Measurements from ENCODE around the gene SNPH. TPM values are rescaled to one million over a fixed set of nuclear protein-coding genes. Genes with fewer than 3 reads are reported as not detected.

SNPH gene
- total RNA-seq, 1 experiment from 2014 or later, result 7.8 TPM

DNA sequence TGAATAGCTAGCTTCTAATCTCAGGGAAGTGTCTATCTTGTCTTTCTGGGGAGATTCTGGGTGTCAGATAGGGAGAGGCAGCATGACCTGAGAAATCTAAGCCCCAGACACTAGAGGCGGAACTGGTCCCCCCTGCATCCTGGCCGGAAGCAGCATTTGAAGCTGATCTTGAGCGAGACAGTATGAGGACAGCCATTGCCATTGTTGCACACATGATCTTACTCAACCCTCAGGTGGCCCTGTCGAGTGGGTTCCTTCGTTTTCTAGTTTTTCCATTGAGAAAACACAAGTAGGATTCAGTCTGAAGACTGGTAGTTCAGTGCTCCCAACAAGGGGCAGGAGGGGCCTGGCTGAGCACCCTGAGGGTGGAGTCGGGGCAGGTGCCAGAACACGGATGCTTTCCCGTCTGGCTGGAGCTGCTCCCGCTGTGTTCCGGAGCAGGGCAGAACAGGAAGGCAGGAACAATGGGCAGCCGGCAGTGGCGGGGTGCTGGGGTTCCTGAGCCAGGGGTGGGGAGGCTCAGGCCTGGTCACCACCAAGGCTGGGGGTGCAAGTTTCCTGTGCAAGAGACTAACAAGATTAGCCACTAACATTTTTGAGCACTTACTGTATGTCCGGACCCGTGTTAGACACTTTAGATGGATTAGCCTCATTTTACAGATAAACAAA is 70.7 kb downstream of the SNPH start:
- no peak for DNase-seq (ENCODE audit: low read depth)

DNA sequence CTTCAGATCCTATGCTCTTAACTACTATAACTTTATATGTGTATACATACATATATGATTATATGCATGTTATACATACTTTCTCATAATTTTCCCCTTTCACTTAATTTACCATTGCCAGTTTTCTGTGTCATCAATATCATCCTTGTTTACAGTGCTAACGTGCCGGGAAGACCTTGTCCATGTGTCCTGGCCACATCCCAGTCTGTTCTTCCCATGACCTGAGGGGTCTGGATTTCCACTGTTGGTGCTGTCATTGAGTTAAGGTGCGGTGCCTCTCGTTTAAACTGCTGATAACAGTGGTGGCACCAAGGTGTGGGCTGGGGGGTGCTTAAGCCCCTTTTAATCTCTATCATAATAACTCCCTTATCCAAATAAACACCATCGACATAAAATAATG is 71.3 kb downstream of the SNPH start:
- no peak for DNase-seq (ENCODE audit: low read depth)

DNA sequence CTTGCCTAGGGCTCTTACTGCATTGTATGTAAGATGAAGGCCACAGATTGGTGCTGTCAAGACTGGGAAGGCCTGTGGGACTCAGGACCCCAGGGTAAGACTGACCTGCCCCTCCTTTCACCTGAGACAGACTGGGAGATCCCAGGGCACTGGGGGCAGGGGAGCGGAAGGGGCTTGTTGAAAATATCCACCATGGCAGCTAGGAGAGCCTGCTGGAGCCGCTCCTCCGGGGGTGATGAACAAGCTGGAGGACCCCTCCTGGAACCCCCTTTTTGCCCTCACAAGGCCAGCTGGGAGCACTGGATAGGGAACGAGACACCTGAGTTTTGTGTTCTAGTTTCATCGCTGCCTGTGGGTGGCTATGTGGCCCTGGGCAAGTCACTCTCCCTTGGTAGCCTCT is 72.0 kb downstream of the SNPH start:
- DNase-seq (ENCODE audit: low read depth), result no peak

DNA sequence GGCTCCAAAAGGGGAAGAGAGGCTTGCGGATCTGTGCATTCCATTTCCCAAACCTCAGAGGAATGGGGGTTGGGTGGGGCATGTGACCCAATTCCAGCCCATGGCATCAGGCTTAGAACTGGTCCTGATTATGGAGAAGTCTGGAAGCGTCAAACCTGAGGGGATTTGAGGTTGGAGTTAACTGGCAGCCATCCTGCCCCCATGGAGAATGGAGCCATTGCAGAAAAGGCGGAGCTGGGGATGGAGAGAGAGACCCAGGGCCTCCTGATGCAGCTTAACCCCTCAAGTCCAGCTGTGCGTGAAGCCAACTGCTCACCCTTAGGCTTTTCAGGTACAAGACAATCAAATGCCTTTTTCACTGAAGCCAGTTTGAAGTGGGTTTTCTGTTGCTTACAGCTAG is 72.7 kb downstream of the SNPH start:
- no peak for DNase-seq (ENCODE audit: low read depth)

DNA sequence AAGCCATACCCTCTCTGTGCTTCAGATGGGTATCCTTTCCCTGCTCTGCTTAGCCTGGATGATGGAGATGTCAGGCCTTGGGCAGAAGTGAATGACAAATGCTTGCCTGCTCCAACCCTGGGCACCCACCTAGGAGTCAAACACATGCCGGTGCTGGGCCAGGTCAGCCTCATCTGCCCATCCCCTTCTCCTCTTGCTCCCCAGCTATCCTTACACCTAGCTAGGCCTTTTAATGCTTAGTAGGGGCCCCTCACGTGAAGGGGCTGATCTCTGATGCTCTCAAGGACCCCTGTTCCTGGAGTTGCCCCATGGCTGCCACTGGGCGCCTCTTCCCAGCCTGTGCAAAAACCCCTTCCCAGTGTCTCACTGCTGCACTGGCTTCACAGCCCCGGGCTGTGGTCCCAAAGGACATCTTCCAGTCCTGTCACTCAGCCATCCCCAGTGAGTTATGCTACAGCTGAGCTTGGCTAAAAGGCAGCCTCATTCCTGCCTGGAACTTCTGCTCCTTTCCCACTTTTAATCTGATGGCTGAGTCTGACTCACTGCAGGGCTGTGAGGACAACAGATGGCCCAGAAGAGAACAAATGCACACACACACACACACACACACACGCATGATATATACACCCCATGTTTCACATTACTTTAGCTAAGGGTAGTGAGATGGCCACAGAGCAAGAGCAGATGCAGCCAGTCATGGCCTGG is 75.6 kb downstream of the SNPH start:
- DNase-seq (ENCODE audit: low read depth), result no peak

DNA sequence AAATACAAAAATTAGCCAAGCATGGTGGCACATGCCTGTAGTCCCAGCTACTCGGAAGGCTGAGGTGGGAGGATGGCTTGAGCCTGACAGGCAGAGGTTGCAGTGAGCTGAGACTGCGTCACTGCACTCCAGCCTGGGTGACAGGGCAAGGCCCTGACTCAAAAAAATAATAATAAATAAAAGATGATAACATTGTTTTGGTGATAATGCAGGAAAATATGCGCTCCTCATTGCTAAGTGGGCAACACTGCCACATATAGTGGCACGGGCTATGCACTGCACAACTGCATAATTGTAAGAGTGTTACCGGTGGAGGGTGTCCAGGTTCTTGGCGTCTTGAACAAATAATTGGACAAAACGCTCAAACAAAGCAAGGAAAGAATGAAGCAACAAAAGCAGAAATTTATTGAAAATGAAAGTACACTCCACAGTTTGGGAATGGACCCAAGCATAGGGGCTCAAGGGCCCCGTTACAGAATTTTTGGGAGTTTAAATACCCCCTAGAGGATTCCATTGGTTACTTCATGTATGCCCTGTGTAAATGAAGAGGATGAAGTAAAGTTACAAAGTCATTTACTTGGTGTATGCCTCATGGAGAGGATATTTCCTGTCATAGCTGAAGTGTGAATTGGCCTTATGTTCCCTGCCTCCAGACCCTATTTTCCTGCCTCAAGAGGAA is 77.5 kb downstream of the SNPH start:
- peak; percentile 33 for DNase-seq (ENCODE audit: low read depth)

DNA sequence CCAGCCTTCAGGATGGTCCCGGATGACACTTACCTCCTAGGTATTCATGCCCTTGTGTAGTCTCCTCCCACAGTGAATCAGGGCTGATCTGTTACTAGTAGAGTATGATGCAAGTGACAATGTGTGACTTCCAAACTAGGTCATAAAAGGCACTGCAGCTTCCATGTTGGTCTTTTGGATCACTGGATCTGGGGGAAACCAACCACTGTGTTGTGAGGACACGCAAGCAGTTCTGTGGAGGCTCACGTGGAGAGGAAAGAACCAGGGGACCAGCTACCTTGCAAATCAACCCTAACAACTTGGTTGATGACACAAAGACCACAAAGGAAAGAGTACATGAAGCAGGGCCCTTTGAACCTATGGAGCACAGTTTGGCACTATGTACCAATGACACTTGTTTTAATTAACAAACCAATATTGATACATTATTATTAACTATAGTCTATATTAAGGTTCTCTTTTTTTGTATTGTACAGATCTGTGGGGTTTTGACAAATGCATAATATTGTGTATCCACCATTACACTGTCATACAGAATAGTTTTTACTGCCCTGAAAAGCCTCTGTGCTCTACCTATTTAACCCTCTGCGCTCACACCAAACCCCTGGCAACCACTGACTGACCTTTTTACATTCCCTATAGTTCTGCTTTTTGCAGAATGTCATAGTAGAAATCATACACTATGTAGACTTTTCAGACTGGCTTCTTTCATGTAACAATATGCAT is 79.1 kb downstream of the SNPH start:
- no peak for DNase-seq (ENCODE audit: low read depth)

DNA sequence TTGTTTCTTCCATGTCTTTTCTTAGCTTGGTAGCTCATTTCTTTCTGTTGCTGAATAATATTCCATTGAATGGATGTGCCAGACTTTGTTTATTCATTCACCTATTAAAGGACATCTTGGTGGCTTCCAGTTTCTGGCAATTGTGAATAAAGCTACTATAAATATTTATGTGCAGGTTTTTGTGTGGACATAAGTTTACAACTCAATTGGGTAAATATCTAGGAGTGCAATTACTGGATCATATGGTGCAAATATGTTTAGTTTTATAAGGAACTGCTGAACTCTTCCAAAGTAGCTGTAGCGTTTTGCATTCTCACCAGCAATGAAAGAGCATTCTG is 79.6 kb downstream of the SNPH start:
- no peak for DNase-seq (ENCODE audit: low read depth)

DNA sequence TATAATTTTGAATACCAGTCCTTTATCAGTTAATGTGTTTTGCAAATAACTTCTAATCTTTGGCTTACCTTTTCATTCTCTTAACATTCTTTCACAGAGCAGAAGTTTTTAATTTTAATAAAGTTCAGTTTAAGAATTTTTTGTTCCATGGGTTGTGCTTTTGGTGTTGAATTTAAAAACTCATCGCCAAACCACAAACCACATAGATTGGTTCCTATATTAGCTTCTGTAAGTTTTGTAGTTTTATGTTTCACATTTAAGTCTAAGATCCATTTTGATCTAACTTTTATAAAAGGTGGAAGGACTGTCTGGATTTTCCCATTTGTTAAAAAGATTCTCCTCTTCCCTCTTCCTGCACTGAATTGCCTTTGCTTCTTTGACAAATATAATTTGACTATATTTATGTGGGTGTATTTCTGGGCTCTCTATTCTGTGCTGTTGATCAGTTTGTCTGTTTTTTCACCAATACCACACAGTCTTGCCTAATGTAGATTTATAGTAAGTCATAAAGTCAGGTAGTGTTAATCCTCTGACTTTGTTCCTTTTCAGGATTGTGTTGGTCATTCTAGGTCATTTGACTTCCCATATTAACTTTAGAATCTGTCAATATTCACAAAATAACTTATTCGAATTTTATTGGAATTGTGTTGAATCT is 80.3 kb downstream of the SNPH start:
- no peak for DNase-seq (ENCODE audit: low read depth)

DNA sequence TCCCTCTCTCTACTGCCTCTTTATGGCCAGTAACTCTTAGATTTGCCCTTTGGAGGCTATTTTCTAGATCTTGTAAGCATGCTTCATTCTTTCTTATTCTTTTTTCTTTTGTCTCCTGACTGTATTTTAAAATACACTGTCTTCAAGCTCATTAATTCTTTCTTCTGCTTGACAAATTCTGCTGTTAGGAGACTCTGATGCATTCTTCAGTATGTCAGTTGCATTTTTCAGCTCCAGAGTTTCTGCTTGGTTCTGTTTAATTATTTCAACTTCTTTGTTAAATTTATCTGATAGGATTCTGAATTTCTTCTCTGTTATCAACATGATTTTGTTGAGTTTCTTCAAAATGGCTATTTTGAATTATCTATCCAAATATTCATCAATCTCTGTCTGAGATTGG is 87.9 kb downstream of the SNPH start:
- DNase-seq (ENCODE audit: low read depth), result no peak

DNA sequence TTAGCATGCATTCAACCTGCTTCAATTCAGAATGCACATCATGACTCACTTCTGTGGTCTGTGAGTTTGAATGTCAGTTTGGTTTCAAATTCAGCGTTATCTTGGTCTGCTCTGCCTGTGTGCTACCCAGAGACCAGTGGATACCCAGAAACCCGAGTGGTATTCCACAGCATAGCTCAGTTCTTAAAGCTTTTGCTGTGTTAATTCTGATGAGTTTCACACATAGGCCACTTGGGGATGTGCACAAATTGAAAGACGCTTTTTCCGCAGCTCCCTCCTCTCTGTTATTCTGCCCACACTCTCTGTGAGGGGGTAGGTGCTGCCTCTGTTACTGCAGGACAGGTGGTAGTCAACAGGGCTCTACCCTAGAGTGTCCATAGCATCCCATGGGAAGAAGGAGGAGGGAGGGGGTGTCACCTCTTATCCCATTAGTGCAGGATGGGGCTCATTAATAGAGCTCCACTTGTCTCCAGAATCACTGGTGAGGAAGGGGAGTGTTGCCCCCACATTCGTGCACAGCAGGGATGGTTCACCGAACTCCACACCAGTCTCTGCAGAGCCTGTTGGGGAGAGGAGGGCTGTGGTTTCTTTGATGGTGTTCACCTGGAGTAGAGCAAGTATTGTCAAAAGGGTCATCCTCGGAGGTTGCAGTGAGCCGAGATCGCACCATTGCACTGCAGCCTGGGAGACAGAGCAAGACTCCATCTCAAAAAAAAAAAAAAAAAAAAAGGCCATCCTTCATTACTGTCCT is 92.0 kb downstream of the SNPH start:
- DNase-seq (ENCODE audit: low read depth), result peak; percentile 73

Other genes starting within 250 kb of the SNPH start
- gene PSMF1, start 147.7 kb upstream of the SNPH start, total RNA-seq (2014; rRNA removed; shearing (Covaris generic)), result 50.3 and 75.2 TPM in 2 replicates
- gene TMEM74B, start 81.3 kb upstream of the SNPH start, total RNA-seq (2014; rRNA removed; shearing (Covaris generic)), result 0.29 and 0.50 TPM in 2 replicates
- gene C20orf202, start 62.8 kb upstream of the SNPH start, total RNA-seq (2014; rRNA removed; shearing (Covaris generic)), result not detected in 2 replicates
- 0.17 and 0.59 TPM in 2 replicates for gene RAD21L1, start 40.2 kb upstream of the SNPH start, total RNA-seq (2014; rRNA removed; shearing (Covaris generic))
- gene SDCBP2, start 62.8 kb downstream of the SNPH start, total RNA-seq (2014; rRNA removed; shearing (Covaris generic)), result 0.67 and 1.1 TPM in 2 replicates
- 181 and 419 TPM in 2 replicates for gene FKBP1A, start 126.8 kb downstream of the SNPH start, total RNA-seq (2014; rRNA removed; shearing (Covaris generic))
- 34.6 and 48.4 TPM in 2 replicates for gene NSFL1C, start 200.6 kb downstream of the SNPH start, total RNA-seq (2014; rRNA removed; shearing (Covaris generic))
- gene SIRPB2, start 225.1 kb downstream of the SNPH start, total RNA-seq (2014; rRNA removed; shearing (Covaris generic)), result not detected in 2 replicates

All from HT1080 (cell line).